GM12872 (cell line): ENCODE data around the gene TTC3.

Experiments
- TF ChIP-seq, protein P1 (sequence below): IDR thresholded peaks from 3 replicates; pipeline ENCODE4 v1.5.1; 2011; ENCODE audit warnings: low read depth, mild to moderate bottlenecking, low read length, moderate library complexity; ENCODE audit not compliant: insufficient read depth

Gene TTC3

DNA sequence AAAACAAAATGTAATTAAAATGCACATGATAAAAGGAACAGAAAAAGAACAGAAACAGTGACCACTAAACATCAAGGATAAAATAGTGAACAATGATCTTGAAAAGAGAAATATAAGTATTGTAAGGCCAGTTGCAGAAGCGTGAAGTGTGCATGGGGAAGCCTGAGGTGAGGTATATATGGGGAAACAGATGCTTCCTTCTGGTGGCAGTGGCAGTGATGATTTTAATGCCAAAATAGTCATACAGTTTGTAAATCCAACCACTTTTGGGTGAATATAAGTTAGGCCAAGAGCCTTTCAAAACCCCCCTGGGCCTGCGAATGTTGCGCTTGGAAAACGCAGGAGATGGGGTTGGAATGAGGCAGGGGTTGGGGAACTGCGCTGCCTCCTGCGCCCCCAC, 27.3 kb downstream of the TTC3 start:
- TF ChIP-seq, protein P1, sequence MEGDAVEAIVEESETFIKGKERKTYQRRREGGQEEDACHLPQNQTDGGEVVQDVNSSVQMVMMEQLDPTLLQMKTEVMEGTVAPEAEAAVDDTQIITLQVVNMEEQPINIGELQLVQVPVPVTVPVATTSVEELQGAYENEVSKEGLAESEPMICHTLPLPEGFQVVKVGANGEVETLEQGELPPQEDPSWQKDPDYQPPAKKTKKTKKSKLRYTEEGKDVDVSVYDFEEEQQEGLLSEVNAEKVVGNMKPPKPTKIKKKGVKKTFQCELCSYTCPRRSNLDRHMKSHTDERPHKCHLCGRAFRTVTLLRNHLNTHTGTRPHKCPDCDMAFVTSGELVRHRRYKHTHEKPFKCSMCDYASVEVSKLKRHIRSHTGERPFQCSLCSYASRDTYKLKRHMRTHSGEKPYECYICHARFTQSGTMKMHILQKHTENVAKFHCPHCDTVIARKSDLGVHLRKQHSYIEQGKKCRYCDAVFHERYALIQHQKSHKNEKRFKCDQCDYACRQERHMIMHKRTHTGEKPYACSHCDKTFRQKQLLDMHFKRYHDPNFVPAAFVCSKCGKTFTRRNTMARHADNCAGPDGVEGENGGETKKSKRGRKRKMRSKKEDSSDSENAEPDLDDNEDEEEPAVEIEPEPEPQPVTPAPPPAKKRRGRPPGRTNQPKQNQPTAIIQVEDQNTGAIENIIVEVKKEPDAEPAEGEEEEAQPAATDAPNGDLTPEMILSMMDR, result no peak

DNA sequence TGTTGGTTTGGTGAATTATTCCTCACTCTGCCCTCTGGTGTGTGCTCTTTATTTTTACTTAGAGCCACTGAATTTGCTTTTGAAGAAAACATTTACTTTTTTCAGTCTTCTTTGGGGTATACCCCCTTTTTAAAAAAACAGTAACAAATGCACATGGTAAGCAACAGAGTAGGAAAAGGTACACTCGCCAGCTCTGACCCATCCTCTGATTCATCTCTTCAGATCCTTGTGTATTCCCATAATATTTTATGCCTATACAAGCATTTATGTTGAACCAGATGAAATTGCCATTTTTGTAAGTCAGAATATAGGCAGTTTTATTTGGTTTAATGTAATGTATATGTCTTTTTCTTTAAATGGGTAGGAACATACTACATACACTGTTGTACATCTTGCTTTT, 28.3 kb downstream of the TTC3 start:
- TF ChIP-seq, protein P1, result no peak

DNA sequence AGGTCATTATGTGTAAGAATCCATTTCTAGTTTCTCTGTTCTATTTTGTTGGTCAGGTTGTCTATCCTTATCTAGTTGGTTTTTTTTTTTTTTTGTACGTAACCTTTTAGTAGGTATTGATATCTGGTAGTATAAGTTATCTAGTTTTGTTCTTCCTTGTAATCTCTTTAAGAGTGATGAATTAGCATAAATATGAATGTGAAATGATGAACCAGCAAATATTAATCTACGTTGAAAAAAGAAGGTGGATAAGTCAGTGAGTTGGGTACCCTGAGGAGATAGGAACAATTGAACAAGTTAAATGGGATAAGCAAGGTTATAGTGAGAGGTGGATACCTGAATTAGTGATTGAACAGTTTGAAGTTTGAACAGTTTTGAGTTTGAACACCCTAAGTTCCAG, 33.9 kb downstream of the TTC3 start:
- TF ChIP-seq, protein P1, result no peak

DNA sequence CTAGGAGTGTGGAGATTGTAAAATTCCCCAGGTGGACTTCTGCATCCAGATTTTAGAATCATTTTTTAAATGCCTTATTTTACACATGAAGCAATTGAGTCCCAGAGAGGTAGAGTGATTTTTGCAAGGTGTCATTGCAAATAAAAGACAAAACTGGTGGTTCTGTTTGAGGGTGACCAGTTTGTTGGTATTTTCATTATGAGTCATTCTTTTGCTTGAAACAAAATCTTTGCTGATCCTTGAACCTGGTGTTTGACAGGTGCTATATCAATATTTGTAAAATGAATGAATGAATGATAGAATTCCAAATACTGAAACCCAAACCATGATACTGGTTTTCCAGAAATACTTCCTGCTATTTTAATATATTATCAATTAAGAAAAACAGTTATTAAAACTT, 44.1 kb downstream of the TTC3 start:
- TF ChIP-seq, protein P1, result no peak

DNA sequence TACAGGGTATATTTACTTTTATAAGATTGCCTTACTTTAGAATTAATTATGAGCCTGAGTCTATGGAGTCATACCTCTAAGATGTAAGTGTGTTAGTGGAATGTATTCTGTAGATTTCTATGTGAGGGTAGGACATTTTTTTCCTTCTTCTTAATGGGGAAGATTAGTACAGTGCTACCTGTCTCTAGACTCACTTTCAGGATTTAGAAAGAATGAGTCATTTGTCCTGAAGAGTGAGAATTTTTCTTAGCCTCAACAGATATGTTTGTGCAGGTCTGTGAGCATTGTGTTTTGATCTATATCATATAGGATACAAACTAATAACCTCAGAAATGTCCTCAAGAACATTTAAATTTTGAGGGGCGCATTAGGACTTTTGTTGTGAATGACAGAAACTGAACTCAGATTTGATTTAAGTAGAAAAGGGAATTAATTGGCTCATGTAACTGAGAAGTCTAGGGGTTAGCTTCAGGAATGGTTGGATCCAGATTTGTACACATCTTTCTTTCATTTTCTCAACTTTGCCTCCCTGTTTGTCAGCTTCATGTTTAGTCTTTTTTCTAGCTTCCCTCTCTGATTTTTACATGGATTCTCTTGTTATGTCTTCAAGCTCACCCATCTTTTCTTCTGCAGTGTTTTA, 45.3 kb downstream of the TTC3 start:
- TF ChIP-seq, protein P1, result no peak

DNA sequence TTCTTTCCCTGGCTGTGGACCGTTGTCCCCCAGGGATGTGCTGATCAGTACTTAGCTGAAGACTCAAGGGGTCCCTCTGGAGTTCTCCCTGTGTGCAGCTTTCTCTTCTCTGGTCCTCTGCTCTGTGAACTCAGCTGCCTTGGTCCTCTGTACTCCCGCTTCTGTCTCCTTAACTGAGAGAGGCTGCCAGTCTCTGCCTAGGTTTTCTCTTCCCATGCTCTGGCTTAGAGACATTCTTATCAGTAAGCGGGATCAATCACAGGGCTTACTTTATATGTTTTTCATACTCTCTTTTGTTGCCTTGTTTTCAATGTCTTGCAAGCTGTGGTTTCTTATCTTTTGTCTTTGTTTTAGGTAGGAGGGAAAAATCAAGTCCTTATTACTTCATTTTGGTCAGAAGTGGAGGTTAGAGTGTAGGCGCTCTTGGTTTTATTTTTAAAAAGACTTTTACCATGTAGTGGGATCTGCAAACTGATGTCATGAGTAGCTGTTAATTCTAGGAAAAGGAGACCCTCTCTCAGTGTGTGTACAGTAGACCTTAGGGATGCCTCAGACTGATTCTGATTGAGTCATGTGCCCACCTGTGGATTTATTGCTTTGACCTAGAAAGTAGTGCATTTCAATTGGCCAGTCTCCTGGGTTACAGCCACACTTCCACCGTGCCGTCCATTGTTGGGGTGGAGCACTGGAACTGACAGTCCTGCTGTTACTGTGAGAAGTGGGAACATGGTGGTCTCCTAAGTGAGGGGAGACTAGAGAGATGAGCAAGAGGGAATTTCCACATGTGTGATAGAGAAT, 46.6 kb downstream of the TTC3 start:
- TF ChIP-seq, protein P1, result no peak

DNA sequence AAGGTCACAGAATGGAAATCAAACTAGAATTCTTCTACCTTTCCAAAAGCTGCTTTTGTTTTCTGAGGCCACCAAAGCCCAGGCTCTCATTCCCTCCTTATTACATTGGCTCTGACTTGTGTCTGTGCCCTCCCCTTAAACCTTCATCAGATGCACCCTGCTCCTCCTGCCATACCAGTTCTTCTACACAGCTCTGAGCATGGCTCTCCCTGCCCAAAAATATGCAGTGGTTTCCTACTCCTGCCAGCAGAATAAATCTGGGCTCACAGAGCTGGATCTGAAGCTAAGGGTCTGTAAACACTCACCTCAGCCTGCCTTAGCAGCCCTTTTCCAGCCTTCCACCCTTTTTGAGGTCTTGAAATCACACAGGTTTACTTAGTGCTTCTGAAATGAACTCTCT, 55.0 kb downstream of the TTC3 start:
- TF ChIP-seq, protein P1, result no peak
